Stomach (tissue), 4 donors: ENCODE measurements around the gene UBE2V1.

Experiments used
- EP300 ChIP-seq: sonication (generic); formaldehyde crosslinking; IDR thresholded peaks from one replicate; pipeline ENCODE4 v1.6.1; 2017; ENCODE audit warnings: antibody characterized with exemption
- POLR2A ChIP-seq, 4 donors: fragments of 450-650 bp; IDR thresholded peaks; one replicate each; pipeline ENCODE4 v1.6.1; 2016; ENCODE audit warnings: antibody characterized with exemption in 4 of 4, control low read depth in 2 of 4, mild to moderate bottlenecking in 1 of 4, moderate library complexity in 1 of 4
- POLR2AphosphoS5 ChIP-seq, 3 donors: sonication (generic); formaldehyde crosslinking; IDR thresholded peaks; one replicate each; pipeline ENCODE4 v1.6.1; 2016; ENCODE audit warnings: antibody characterized with exemption in 3 of 3
- TF ChIP-seq, protein P1 (sequence below), 7 experiments: fragments of 450-650 bp in 4 of 7; fragments of 200-600 bp in 3 of 7; sonication (generic) in 3 of 7; IDR thresholded peaks; one replicate each; pipeline ENCODE4 v1.5.1; 2016 to 2019; ENCODE audit warnings: antibody characterized with exemption in 7 of 7, control low read depth in 2 of 7, mild to moderate bottlenecking in 1 of 7

DNA sequence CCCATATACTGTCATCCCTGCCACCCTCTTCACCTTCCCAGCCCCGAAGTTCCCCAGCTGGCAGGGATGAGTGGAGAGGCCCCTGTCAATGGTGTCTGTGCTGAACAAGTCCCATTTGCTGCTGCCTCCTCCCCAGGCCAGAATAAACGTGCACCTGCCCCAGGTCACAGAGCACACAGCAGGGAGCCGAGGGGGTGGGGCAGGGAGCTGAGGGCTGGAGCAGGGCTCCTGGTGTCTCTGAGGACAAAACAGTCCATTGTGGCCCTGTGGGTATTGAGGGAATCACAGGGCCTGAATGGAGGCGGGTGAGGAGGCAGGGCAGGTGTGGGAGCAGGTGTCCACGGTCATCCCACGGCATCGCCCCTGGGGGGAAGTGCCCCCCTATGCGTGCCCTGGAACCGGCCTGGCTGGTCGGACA lies 74.4 kb downstream of the UBE2V1 start:
- TF ChIP-seq, protein P1, sequence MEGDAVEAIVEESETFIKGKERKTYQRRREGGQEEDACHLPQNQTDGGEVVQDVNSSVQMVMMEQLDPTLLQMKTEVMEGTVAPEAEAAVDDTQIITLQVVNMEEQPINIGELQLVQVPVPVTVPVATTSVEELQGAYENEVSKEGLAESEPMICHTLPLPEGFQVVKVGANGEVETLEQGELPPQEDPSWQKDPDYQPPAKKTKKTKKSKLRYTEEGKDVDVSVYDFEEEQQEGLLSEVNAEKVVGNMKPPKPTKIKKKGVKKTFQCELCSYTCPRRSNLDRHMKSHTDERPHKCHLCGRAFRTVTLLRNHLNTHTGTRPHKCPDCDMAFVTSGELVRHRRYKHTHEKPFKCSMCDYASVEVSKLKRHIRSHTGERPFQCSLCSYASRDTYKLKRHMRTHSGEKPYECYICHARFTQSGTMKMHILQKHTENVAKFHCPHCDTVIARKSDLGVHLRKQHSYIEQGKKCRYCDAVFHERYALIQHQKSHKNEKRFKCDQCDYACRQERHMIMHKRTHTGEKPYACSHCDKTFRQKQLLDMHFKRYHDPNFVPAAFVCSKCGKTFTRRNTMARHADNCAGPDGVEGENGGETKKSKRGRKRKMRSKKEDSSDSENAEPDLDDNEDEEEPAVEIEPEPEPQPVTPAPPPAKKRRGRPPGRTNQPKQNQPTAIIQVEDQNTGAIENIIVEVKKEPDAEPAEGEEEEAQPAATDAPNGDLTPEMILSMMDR (IDR thresholded peaks at IDR 0.05), result no peak
- TF ChIP-seq POLR2A (IDR thresholded peaks at IDR 0.05), result no peak
- no peak for TF ChIP-seq POLR2AphosphoS5 (IDR thresholded peaks at IDR 0.05)
- TF ChIP-seq EP300, result no peak
